HUDEP-2 (cell line): ENCODE results near the gene MRPS26.
A peak's percentile ranks its signal among the peaks of the same experiment; 100 is the strongest.
"Not testable (repeated sequence)": the region's sequence is repeated elsewhere in the genome, so short reads cannot be mapped to it uniquely, and the experiment has no call there.

Experiments used
- DNase-seq, 76 experiments: peaks; one replicate each; lab custom pipeline; 2025; ENCODE audit not compliant: unreplicated experiment in 76 of 76; lab: John Stamatoyannopoulos, UW

The MRPS26 gene

GRCh38 chr20:3041854-3042409, 3.9 kb upstream of the MRPS26 start:
- DNase-seq = no peak

DNA sequence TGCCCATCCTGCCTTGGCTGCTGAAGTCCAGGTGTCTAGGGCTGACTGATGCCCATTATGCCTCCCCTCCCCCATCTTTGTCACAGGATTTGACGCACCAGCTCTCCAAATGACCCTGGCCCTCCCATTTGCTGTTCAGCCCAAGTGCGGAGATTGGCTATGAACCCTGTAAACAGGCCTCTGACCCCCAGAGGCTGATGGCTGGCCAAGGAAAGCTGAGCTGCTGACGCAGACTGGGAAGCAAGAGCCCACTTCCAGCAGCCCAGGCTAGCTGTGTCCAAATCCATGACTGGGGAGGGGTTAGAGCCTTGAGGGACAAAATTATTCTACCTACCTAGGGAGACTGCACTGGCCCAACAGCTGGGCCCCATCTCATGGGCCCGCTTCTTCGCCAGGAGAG, 3.2 kb upstream of the MRPS26 start:
- no peak for DNase-seq

GRCh38 chr20:3043322-3043721, 2.5 kb upstream of the MRPS26 start, which contains the start of gene GNRH2:
Gene GNRH2 (plus strand): TSS chr20:3043622. CDS start chr20:3044415, 793 bp downstream.
- DNase-seq = no peak

DNA sequence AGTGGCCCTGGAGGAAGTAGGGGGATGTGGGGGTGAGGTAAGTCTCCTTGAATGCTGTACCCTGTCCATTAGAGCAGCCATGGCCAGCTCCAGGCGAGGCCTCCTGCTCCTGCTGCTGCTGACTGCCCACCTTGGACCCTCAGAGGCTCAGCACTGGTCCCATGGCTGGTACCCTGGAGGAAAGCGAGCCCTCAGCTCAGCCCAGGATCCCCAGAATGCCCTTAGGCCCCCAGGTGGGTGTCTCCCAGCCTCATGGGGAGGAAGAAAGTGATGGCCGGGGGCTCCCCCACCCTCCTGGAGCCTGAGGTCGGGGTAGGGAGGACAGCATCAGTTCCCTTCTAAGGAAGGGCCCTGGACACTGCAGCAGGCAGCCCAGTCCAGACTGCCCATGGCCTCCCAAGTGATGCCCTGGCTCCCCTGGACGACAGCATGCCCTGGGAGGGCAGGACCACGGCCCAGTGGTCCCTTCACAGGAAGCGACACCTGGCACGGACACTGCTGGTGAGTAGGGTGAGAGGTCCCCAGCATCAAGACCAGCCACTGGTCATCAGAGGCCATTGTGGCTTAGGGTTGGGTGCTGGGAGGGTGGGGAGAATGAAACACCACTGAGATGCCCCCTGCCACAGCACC, 1.4 kb upstream of the MRPS26 start:
- DNase-seq = no peak

DNA sequence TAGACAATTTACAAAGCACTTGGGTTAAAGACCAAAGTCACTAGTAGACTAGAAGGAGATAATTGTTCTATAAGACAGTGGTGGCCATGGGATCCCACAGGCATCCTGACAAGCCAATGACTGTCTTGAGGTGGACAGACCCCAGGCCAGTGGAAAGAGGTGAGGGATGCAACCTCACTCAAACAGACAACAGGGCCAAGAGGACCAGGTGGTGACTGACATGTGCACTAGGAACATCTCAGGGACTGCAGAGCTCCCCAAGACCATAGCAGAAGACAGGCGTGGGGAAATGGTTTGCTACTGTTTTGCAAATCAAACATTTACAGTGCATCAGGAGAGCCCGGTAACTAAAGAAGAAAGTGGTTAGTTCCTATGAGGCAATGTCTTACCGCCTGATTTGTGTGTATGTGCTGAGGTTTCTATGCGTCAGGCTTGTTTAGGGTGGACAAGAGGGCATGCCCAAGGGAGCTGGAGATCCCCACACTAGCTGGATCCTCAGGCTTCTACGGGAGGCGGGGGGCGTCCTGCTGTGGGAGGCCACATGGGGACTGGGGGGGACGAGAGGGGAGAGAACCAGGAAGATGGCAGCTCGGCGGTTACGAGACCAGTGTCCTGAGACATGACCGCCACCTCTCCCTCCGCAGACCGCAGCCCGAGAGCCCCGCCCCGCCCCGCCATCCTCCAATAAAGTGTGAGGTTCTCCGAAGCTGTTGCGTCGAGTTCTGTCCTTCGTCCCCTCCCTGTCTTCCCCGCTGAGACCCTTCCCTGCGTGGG, 623 bp upstream of the MRPS26 start:
- DNase-seq = peak in 63 of 76 experiments; percentile 12 to 86 (median 67)

GRCh38 chr20:3046677-3047462, 1.0 kb downstream of the MRPS26 start:
- peak in 2 of 76 experiments; percentile 13 to 17 for DNase-seq

- peak in 1 of 76 experiments; percentile 4 for DNase-seq
Measured at GRCh38 chr20:3047486-3048419, 1.9 kb downstream of the MRPS26 start.

DNA sequence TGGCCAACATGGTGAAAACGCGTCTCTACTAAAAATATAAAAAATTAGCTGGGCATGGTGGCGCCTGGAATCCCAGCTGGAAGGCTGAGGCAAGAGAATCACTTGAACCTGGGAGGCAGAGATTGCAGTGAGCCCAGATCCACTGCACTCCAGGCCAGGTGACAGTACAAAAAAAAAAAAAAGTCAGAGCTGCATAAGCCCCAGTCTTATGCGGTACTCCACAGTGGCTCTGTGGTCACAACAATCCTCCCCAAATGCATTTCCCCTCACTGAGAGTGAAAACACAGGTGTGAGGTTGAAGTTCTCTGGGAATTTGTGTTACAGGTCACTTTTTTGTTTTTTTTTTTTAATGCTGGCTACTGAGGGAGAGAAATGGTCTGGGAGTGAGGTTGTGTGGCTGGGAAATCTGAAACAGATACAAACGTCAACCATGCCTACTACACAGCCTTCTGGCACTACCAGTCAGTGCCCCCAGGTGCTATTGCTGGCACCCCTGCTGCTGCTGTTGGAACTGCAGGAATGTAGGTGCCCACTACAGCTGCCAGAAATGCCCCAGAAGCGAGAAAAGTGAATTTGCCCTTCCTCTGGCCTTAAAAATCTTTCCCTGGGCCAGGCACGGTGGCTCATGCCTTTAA, 5.7 kb downstream of the MRPS26 start:
- DNase-seq = no peak

GRCh38 chr20:3059489-3059888, 13.6 kb downstream of the MRPS26 start:
- DNase-seq = no peak

GRCh38 chr20:3064119-3064518, 18.3 kb downstream of the MRPS26 start:
- DNase-seq = not testable (repeated sequence)

- DNase-seq = peak in 1 of 76 experiments; percentile 9
Measured at GRCh38 chr20:3067139-3068014, 21.5 kb downstream of the MRPS26 start.

- DNase-seq = no peak
Measured at GRCh38 chr20:3068075-3068474, 22.2 kb downstream of the MRPS26 start.

- DNase-seq = peak in 7 of 76 experiments; percentile 1 to 22 (median 15)
Measured at GRCh38 chr20:3068986-3069900, 23.4 kb downstream of the MRPS26 start.

DNA sequence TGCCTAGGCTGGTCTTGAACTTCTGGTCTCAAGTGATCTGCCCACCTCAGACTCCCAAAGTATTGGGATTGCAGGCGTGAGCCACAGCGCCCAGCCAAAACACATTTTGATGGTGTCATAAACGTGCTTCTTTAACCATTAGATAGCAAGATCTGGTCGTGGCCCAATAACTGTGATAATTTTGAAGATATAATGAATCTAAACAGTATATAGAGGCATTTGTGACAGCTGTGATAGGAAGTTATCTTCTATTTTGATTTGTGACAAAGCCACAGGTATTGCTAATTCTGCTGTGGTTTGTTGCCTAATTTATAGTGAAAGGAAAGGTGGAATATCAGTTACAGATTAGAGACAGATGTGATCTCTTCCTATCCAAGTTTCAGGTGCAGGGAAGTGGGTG, 24.9 kb downstream of the MRPS26 start:
- DNase-seq = no peak

DNA sequence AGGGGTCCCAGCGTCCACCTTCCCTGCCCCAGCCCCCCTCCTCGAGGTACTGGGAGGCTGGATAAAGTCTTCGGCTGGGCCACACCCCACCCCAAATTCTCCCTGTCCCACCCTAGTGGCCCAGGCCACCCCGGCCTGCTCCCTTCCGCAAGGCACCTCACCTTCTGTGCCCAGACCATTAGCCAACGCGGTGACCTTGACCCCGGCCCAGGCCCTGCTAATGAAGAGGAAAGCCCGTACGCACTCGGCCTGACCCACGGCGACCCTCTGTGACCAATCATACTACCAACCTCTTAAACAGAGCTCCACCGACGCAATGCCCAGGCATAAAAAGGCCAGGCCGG, 25.4 kb downstream of the MRPS26 start:
- no peak for DNase-seq

- peak in 1 of 76 experiments; percentile 25 for DNase-seq
Measured at GRCh38 chr20:3071610-3072529, 26.0 kb downstream of the MRPS26 start, which contains the start of gene OXT. Gene OXT (plus strand): TSS chr20:3071620. CDS start chr20:3071656, 36 bp downstream.
